Common myeloid progenitor, CD34-positive (primary cell): ENCODE measurements around the gene BRICD5.
"Not testable (repeated sequence)": the region's sequence is repeated elsewhere in the genome, so short reads cannot be mapped to it uniquely, and the experiment has no call there.

Experiments used
- CTCF ChIA-PET: fragments of 350-600 bp; sonication (Branson Sonifier 250); formaldehyde crosslinking; loops from one replicate; lab custom pipeline; 2021; ENCODE audit warnings: antibody characterized with exemption; lab: Charles Lee
- POLR2A ChIA-PET: fragments of 350-600 bp; sonication (Branson Sonifier 250); formaldehyde crosslinking; loops from one replicate; lab custom pipeline; 2021; ENCODE audit warnings: antibody characterized with exemption; lab: Charles Lee
- DNase-seq, 3 donors: peaks; one replicate each; pipeline versions ENCODE4 v3.0.0 to v3.0.0-alpha.2; 2013
- H3K27ac ChIP-seq, 2 experiments: 1 replicate in 1 of 2; 2 replicates in 1 of 2; pipeline ENCODE4 v1.7.0; 2013; ENCODE audit warnings: inconsistent platforms in 2 of 2, low read length in 2 of 2, mild to moderate bottlenecking in 2 of 2, low read depth in 1 of 2, moderate library complexity in 1 of 2; ENCODE audit not compliant: severe bottlenecking in 2 of 2, insufficient read depth in 1 of 2, poor library complexity in 1 of 2
- H3K27me3 ChIP-seq, 5 experiments: replicated peaks in 2 of 5; 1 replicate in 3 of 5; 2 replicates in 2 of 5; pipeline versions ENCODE4 v1.6.1 to v1.7.0; 2013; ENCODE audit warnings: low read length in 4 of 5, mild to moderate bottlenecking in 2 of 5, moderate library complexity in 2 of 5, inconsistent platforms in 1 of 5; ENCODE audit not compliant: insufficient read depth in 5 of 5, control insufficient read depth in 4 of 5
- H3K36me3 ChIP-seq, 4 experiments: 1 replicate in 2 of 4; 2 replicates in 2 of 4; pipeline versions ENCODE4 v1.6.1 to v1.7.0; 2013; ENCODE audit warnings: low read length in 3 of 4, control low read depth in 1 of 4, mild to moderate bottlenecking in 1 of 4; ENCODE audit not compliant: control insufficient read depth in 4 of 4, insufficient read depth in 4 of 4
- H3K4me1 ChIP-seq, 4 experiments: 1 replicate in 3 of 4; 2 replicates in 1 of 4; pipeline versions ENCODE4 v1.6.1 to v1.7.1; 2013; ENCODE audit warnings: low read length in 3 of 4, mild to moderate bottlenecking in 3 of 4, control low read depth in 1 of 4, inconsistent platforms in 1 of 4, moderate library complexity in 1 of 4; ENCODE audit not compliant: control insufficient read depth in 4 of 4, insufficient read depth in 4 of 4; ENCODE audit errors: control extremely low read depth in 1 of 4
- H3K4me3 ChIP-seq, 7 experiments: 1 replicate in 4 of 7; 2 replicates in 3 of 7; pipeline versions ENCODE4 v1.5.1 to v1.7.0; 2013; ENCODE audit warnings: mild to moderate bottlenecking in 7 of 7, low read length in 6 of 7, moderate library complexity in 6 of 7, inconsistent platforms in 2 of 7, low read depth in 2 of 7, control low read depth in 1 of 7; ENCODE audit not compliant: insufficient read depth in 4 of 7, control insufficient read depth in 1 of 7; ENCODE audit errors: extremely low read depth in 1 of 7
- H3K9me3 ChIP-seq, 5 experiments: 1 replicate in 4 of 5; 2 replicates in 1 of 5; pipeline versions ENCODE4 v1.6.1 to v1.7.1; 2013; ENCODE audit warnings: low read length in 4 of 5, mild to moderate bottlenecking in 2 of 5, inconsistent platforms in 1 of 5, low read depth in 1 of 5, moderate library complexity in 1 of 5; ENCODE audit not compliant: control insufficient read depth in 4 of 5, insufficient read depth in 2 of 5; ENCODE audit errors: control extremely low read depth in 1 of 5
- WGBS: methylation state at CpG from one replicate; pipeline ENCODE4 v1.1.5; 2013; ENCODE audit not compliant: insufficient coverage; 5-methylcytosine and 5-hydroxymethylcytosine counted together

The BRICD5 gene

DNA sequence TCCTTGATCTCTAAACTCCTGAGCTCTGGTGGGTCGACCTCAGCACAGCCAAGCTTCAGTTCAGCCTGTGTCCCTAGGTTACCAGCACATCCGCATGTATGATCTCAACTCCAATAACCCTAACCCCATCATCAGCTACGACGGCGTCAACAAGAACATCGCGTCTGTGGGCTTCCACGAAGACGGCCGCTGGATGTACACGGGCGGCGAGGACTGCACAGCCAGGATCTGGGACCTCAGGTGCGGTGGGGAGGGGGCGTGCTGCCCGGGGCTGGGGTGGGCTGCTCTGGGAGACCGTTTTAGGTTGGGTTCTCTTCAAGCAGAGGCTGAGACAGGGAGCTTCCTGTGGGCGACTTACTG is 4.3 kb downstream of the BRICD5 start:
- POLR2A ChIA-PET = interaction anchor here (1.8 kb wide), 1 partner anchor 8 kb away, joined by 5 read pairs; the partner anchor contains the start of gene PGP
- H3K27me3 ChIP-seq = no peaks in the 10 kb centered on the region
- H3K4me1 ChIP-seq = peaks cover 0 to 21% (median 14%) of the 10 kb centered on the region in 4 experiments
- CTCF ChIA-PET = interaction anchor here (0.7 to 1.7 kb wide), 2 partner anchors 19 to 51 kb away, joined by 3 to 4 read pairs; partner anchors contain the start of gene TRAF7
- DNase-seq = no peak
- H3K36me3 ChIP-seq = peaks cover 6 to 42% (median 32%) of the 10 kb centered on the region in 4 experiments
- peak overlapping the region in 5 of 7 experiments; percentile 84 to 99 (median 89) for H3K4me3 ChIP-seq
- peak overlapping the region in 1 of 2 experiments; percentile 91 for H3K27ac ChIP-seq
- H3K9me3 ChIP-seq = no peaks in the 10 kb centered on the region
- WGBS = 93% methylated on average over 16 of the region's 18 CpGs

DNA sequence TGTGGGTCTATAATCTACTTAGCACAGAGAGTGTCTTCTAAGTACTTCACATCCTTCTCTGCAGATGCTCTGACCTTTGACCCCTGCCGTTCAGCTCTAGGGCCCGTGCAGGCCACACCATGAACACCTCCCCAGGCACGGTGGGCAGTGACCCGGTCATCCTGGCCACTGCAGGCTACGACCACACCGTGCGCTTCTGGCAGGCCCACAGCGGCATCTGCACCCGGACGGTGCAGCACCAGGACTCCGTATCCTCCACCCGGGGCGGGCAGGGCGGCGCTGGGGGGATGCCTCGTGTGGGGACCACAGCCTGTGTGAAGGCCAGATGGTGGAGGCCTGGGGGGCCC is 4.7 kb downstream of the BRICD5 start:
- no peaks in the 10 kb centered on the region for H3K27me3 ChIP-seq
- peaks cover 0 to 21% (median 14%) of the 10 kb centered on the region in 4 experiments for H3K4me1 ChIP-seq
- POLR2A ChIA-PET = interaction anchor here (1.3 to 1.8 kb wide), 2 partner anchors 9 to 50 kb away, joined by 3 to 5 read pairs; partner anchors contain the start of genes PGP and TRAF7
- DNase-seq = no peak
- peaks cover 6 to 42% (median 32%) of the 10 kb centered on the region in 4 experiments for H3K36me3 ChIP-seq
- WGBS = 15% methylated on average over 8 of the region's 16 CpGs
- peak overlapping the region in 1 of 2 experiments; percentile 91 for H3K27ac ChIP-seq
- peak overlapping the region; percentile 79 to 99 (median 89) for H3K4me3 ChIP-seq
- CTCF ChIA-PET = interaction anchor here (0.7 to 1.7 kb wide), 2 partner anchors 19 to 50 kb away, joined by 3 to 4 read pairs; partner anchors contain the start of gene TRAF7
- no peaks in the 10 kb centered on the region for H3K9me3 ChIP-seq

DNA sequence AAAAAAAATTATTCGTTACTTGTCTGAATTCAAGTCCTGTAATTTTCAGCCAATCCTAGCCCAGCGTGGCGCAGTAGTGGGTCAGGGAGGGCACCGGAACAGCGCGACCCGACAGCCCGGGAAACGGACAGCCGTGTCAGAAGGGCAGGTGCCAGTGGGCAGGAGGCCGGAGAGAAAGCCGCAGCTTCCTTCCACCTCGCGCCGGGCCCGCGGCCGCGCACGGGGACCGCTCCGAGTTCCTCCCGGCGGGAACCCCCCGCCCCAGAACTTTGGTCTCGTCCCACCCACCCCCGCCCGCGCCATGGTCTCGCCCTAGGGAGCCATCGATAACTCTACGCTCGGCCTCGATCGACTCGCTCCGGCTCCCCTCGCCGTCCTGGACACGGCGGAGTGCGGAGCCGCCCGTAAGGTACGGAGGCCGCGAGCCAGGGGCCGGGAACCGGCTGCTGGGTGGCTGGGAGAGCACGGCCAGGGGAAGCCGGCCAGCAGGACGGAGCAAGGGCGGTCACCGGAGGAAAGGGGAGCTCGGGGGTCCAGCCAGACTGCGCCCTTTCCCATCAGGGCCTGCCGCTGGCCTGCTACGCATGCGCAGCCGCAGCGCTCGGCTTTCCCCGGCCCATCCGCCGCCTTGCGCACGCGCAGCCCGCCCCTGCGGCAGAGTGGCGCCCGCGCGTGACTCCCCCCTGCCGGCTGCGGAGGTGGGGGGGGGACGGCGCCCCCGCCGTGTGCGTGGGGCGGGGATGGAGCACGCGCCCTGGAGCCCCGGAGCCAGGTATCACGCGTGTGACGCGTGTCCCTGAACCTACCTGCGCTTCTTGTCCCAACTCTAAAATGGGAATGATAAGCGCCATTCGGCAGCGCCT is 5.3 kb downstream of the BRICD5 start, which contains the start of gene MLST8:
TSS of gene MLST8 (plus strand) at position 351 of the 863 bp plus-strand sequence. CDS start 632 bp downstream, outside the sequence.
- peak within 1 kb of the TSS; percentile 66 to 91 for H3K27ac ChIP-seq
- ChIA-PET POLR2A (interaction anchor here (0.7 to 1.8 kb wide), 3 partner anchors 9 to 240 kb away, joined by 3 to 5 read pairs (median 3); partner anchors contain the start of genes PGP and TRAF7), CTCF (interaction anchor here (1.7 kb wide), 1 partner anchor 50 kb away, joined by 4 read pairs; the partner anchor contains the start of gene TRAF7)
- H3K4me1 ChIP-seq = peaks cover 0 to 21% (median 14%) of the 10 kb centered on the region in 4 experiments
- peak; percentile 91 to 95 (median 94) for DNase-seq
- 0% methylated on average over 73 of the region's 93 CpGs for WGBS
- H3K27me3 ChIP-seq = peaks cover 0 to 2% (median 0%) of the 10 kb centered on the region in 5 experiments
- H3K4me3 ChIP-seq = peak within 1 kb of the TSS; percentile 79 to 99 (median 89)
- no peaks in the 10 kb centered on the region for H3K9me3 ChIP-seq
- peaks cover 6 to 37% (median 31%) of the 10 kb centered on the region in 4 experiments for H3K36me3 ChIP-seq

DNA sequence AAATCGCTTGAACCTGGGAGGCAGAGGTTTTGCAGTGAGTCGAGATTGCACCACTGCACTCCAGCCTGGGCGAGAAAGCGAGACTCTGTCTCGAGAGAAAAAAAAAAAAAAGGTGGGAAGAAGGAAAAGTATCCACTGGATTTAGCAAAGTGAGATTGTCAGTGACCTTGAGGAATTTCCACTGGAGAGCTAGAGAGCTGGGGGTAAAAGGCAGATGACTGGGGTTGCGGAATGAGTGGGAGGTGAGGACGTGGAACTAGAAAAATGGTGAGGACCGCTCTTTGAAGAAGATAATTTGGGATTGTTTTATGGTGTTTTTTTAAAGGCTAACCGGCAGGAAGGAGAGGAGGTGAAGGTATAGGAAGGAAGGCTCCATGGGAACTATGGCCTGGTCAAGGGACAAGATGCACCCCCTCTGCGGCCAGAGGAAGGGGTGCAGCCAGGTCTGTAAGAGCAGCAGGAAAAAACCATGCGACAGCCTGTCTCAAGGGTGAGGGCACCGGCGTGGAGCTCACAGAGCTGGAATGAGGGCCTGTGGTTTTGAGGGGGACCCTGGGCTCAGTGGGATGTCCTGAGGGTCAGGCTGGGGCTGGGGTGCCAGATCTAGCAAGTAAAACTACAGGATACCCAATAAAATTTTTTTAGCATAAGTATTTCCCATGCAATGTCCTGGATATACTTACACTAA is 6.1 kb downstream of the BRICD5 start:
- POLR2A ChIA-PET = interaction anchor here (0.7 to 1.8 kb wide), 4 partner anchors 10 to 239 kb away, joined by 3 to 5 read pairs (median 3); partner anchors contain the start of genes PGP and TRAF7
- peak overlapping the region; percentile 66 to 91 for H3K27ac ChIP-seq
- CTCF ChIA-PET = interaction anchor here (0.7 to 1.8 kb wide), 3 partner anchors 10 to 51 kb away, joined by 3 to 6 read pairs (median 3); no protein-coding TSS in a partner anchor

DNA sequence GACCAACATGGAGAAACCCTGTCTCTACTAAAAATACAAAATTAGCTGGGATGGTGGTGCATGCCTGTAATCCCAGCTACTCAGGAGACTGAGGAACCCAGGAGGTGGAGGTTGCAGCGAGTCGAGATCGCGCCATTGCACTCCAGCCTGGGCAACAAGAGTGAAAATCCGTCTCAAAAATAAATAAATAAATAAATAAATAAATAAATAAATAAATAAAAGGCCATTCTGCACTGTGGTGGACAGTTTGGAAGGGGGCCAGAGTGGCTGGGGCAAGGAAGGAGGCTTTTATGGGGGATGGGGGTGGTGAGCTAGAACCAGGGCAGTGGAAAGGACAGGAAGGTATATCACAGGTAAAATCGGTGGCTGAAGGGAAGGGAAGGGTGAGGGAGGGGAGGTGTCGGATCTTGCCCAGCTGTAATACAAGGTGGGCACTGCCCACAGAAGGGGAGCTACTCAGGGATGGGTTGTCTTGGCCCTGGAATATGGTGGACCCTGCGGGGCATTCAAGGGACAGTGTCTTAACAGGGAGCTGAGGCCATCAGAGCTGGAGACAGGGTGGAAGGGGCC is 7.5 kb downstream of the BRICD5 start:
- peaks cover 6 to 16% (median 16%) of the 10 kb centered on the region in 4 experiments for H3K36me3 ChIP-seq
- POLR2A ChIA-PET, H3K27ac ChIP-seq, H3K9me3 ChIP-seq, H3K4me3 ChIP-seq, DNase-seq: not testable (repeated sequence)
- peaks cover 0 to 15% (median 11%) of the 10 kb centered on the region in 5 experiments for H3K27me3 ChIP-seq
- H3K4me1 ChIP-seq = peaks cover 0 to 21% (median 14%) of the 10 kb centered on the region in 4 experiments
- CTCF ChIA-PET = interaction anchor here (0.9 to 1.8 kb wide), 3 partner anchors 9 to 192 kb away, joined by 3 to 6 read pairs (median 4); partner anchors contain the start of gene ECI1
- WGBS = 100% methylated on average over 3 of the region's 8 CpGs

More for the DNA sequence above, 6.1 kb downstream of the BRICD5 start:
- peak overlapping the region in 6 of 7 experiments; percentile 84 to 99 (median 92) for H3K4me3 ChIP-seq
- peaks cover 0 to 21% (median 14%) of the 10 kb centered on the region in 4 experiments for H3K4me1 ChIP-seq
- peaks cover 6 to 30% (median 26%) of the 10 kb centered on the region in 4 experiments for H3K36me3 ChIP-seq
- H3K27me3 ChIP-seq = peaks cover 0 to 5% (median under 1%) of the 10 kb centered on the region in 5 experiments
- no peak for DNase-seq
- 93% methylated on average over 13 of the region's 13 CpGs for WGBS
- no peaks in the 10 kb centered on the region for H3K9me3 ChIP-seq

DNA sequence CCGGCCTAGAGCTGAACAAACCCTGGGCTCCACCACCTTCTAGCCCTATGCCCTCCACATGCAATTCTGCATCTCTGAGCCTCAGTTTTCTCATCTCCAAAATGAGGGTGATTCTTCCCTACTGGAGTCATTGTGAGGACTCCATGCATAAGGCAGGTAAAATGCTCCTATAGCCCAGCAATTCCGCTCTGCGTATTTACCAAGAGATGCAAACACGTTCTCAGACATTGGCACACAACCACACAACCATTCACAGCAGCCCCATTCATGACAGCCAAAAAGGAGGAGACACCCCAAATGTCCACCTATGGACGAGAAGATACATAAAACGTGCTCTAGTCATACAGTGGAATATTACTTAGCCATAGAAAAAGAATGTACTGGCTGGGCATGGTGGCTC is 10.3 kb downstream of the BRICD5 start:
- CTCF ChIA-PET = no interaction called here

More for the DNA sequence above, 10.3 kb downstream of the BRICD5 start:
- Histone ChIP-seq H3K4me1 (peaks cover 0 to 16% (median 12%) of the 10 kb centered on the region in 4 experiments), H3K4me3 (no peak overlapping the region), H3K9me3 (no peaks in the 10 kb centered on the region), H3K36me3 (no peaks in the 10 kb centered on the region), H3K27me3 (peaks cover 8 to 39% (median 22%) of the 10 kb centered on the region in 5 experiments), H3K27ac (no peak overlapping the region)
- 90% methylated on average over 2 of the region's 6 CpGs for WGBS
- POLR2A ChIA-PET = no interaction called here
- DNase-seq = no peak
